Thoracic aorta (tissue), 2 donors: ENCODE results near the gene EIF4G3. TPM values are rescaled to one million over a fixed set of nuclear protein-coding genes. Genes with fewer than 3 reads are reported as not detected.

Experiments
- ATAC-seq: fragments of 150-250 bp; one replicate; pipeline ENCODE4 v1.8.0; 2017; ENCODE audit warnings: low read depth; ENCODE audit not compliant: insufficient number of reproducible peaks, low FRiP score
- DNase-seq: peaks from one replicate; pipeline ENCODE4 v3.0.0-alpha.2; 2020; ENCODE audit warnings: low spot score
- H3K27ac ChIP-seq, 2 donors: fragments of 200-600 bp; sonication (generic); 1 replicate in 1 of 2; 2 replicates in 1 of 2; pipeline ENCODE4 v1.5.1; 2016; ENCODE audit warnings: mild to moderate bottlenecking in 2 of 2, moderate library complexity in 2 of 2
- H3K27me3 ChIP-seq: fragments of 200-600 bp; sonication (generic); replicated peaks from 2 replicates; pipeline ENCODE4 v1.6.0; 2016; ENCODE audit warnings: mild to moderate bottlenecking; ENCODE audit not compliant: insufficient read depth
- H3K36me3 ChIP-seq: fragments of 200-600 bp; sonication (generic); one replicate; pipeline ENCODE4 v1.5.1; 2016
- H3K4me1 ChIP-seq, 2 donors: fragments of 200-600 bp; sonication (generic); 1 replicate in 1 of 2; 2 replicates in 1 of 2; pipeline versions ENCODE4 v1.5.1 to v1.6.0; 2016; ENCODE audit warnings: low read depth in 2 of 2, mild to moderate bottlenecking in 1 of 2; ENCODE audit not compliant: control insufficient read depth in 1 of 2
- H3K4me3 ChIP-seq: fragments of 200-600 bp; sonication (generic); 2 replicates; pipeline ENCODE4 v1.5.1; 2016; ENCODE audit warnings: mild to moderate bottlenecking
- H3K9me3 ChIP-seq: fragments of 200-600 bp; sonication (generic); 2 replicates; pipeline ENCODE4 v1.5.1; 2016
- total RNA-seq, 2 donors: library from RNA; depleted of rRNA; stranded (reverse); fragments of >200 nt; gene quantifications; one replicate each; pipeline versions ENCODE4 v1.1.0 to v1.2.3, GENCODE V29; 2016
- TF ChIP-seq, protein P1 (sequence below): fragments of 200-600 bp; sonication (generic); IDR thresholded peaks from one replicate; pipeline ENCODE4 v1.5.1; 2019; ENCODE audit warnings: antibody characterized with exemption

Gene EIF4G3
- total RNA-seq, 2 donors from 2014 or later: 43.1 to 54.0 TPM

- ATAC-seq (no peak), DNase-seq (no peak)
- no peaks in the 10 kb centered on the region for H3K9me3 ChIP-seq
- H3K27me3 ChIP-seq: no peaks in the 10 kb centered on the region
- no peaks in the 10 kb centered on the region for H3K4me1 ChIP-seq
- TF ChIP-seq, protein P1, sequence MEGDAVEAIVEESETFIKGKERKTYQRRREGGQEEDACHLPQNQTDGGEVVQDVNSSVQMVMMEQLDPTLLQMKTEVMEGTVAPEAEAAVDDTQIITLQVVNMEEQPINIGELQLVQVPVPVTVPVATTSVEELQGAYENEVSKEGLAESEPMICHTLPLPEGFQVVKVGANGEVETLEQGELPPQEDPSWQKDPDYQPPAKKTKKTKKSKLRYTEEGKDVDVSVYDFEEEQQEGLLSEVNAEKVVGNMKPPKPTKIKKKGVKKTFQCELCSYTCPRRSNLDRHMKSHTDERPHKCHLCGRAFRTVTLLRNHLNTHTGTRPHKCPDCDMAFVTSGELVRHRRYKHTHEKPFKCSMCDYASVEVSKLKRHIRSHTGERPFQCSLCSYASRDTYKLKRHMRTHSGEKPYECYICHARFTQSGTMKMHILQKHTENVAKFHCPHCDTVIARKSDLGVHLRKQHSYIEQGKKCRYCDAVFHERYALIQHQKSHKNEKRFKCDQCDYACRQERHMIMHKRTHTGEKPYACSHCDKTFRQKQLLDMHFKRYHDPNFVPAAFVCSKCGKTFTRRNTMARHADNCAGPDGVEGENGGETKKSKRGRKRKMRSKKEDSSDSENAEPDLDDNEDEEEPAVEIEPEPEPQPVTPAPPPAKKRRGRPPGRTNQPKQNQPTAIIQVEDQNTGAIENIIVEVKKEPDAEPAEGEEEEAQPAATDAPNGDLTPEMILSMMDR: no peak
- H3K4me3 ChIP-seq: no peak overlapping the region
- H3K36me3 ChIP-seq: no peaks in the 10 kb centered on the region
- H3K27ac ChIP-seq: no peak overlapping the region
These were observed 13.3 kb upstream of the EIF4G3 start for GRCh38 chr1:21189906-21190500.

DNA sequence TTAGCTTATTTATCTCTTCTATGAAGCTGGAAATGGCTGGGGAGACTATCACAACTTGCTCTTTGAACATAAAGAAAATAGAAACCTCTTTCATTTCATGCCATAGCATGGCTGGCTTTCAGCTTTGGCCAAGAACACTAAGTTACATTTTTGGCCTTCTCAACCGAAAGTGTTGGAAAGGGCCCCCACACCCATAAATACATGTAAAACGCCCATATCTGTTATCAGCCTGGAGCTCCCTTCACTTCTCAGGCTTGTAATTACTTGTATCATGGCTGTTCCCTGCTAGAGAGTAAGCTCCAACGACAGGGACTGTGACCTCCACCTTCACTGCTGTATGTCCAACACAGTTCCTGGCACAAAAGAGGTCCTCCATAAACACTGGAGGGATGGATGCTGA lies 12.7 kb upstream of the EIF4G3 start:
- Histone ChIP-seq H3K27ac (no peak overlapping the region), H3K4me1 (no peaks in the 10 kb centered on the region), H3K27me3 (no peaks in the 10 kb centered on the region), H3K36me3 (no peaks in the 10 kb centered on the region), H3K9me3 (no peaks in the 10 kb centered on the region), H3K4me3 (no peak overlapping the region)
- TF ChIP-seq, protein P1: no peak
- DNase-seq (no peak), ATAC-seq (no peak)

- no peaks in the 10 kb centered on the region for H3K9me3 ChIP-seq
- no peak overlapping the region for H3K4me3 ChIP-seq
- H3K27ac ChIP-seq: no peak overlapping the region
- DNase-seq: no peak
- H3K4me1 ChIP-seq: no peaks in the 10 kb centered on the region
- TF ChIP-seq, protein P1: no peak
- ATAC-seq: no peak
- no peaks in the 10 kb centered on the region for H3K27me3 ChIP-seq
- H3K36me3 ChIP-seq: no peaks in the 10 kb centered on the region
These were observed 11.5 kb upstream of the EIF4G3 start for GRCh38 chr1:21188235-21188634.

DNA sequence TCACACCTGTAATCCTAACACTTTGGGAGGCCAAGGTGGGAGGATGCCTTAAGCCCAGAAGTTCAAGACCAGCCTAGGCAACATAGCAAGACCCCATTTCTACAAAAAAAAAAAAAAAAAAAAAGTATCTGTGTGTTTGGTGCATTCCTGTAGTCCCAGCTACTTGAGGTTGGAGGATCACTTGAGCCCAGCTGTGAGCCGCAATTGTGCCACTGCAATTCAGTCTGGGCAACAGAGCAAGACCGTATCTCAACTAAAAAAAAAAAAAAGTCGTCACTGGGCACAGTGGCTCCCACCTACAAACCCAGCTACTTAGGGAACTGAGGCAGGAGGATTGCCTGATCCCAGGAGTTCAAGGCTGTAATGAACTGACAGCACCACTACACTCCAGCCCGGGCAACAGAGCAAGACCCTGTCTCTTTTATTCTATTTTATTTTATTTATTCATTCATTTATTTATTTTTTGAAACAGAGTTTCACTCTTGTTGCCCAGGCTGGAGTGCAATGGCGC lies 8.6 kb upstream of the EIF4G3 start:
- Histone ChIP-seq H3K27me3 (no peaks in the 10 kb centered on the region), H3K4me1 (no peaks in the 10 kb centered on the region), H3K36me3 (no peaks in the 10 kb centered on the region), H3K27ac (no peak overlapping the region), H3K9me3 (no peaks in the 10 kb centered on the region), H3K4me3 (no peak overlapping the region)
- no peak for DNase-seq
- TF ChIP-seq, protein P1: no peak
- no peak for ATAC-seq

- Histone ChIP-seq H3K4me1 (no peaks in the 10 kb centered on the region), H3K9me3 (no peaks in the 10 kb centered on the region), H3K36me3 (no peaks in the 10 kb centered on the region), H3K27ac (no peak overlapping the region), H3K27me3 (no peaks in the 10 kb centered on the region), H3K4me3 (no peak overlapping the region)
- DNase-seq (no peak), ATAC-seq (no peak)
- TF ChIP-seq, protein P1: no peak
These were observed 7.6 kb upstream of the EIF4G3 start for GRCh38 chr1:21184276-21184675.
